RWPE2 (cell line): Measurements from ENCODE around the gene SERPINA6.
"Not testable (repeated sequence)": the region's sequence is repeated elsewhere in the genome, so short reads cannot be mapped to it uniquely, and the experiment has no call there.

Experiments used
- ATAC-seq: fragments of 200-7000 bp; cut with Tn5 transposase; 3 replicates; pipeline ENCODE4 v1.9.1; 2021; ENCODE audit warnings: low read depth
- DNase-seq: peaks from one replicate; pipeline ENCODE4 v3.0.0-alpha.2; 2020; ENCODE audit warnings: low spot score
- H3K27ac ChIP-seq: fragments of 450-650 bp; 2 replicates; pipeline ENCODE4 v1.5.1; 2017; ENCODE audit warnings: mild to moderate bottlenecking; ENCODE audit not compliant: poor library complexity, severe bottlenecking
- H3K27me3 ChIP-seq: fragments of 250-450 bp; sonication (Bioruptor Pico); 2 replicates; pipeline ENCODE4 v1.5.1; 2021; ENCODE audit warnings: mild to moderate bottlenecking, moderate library complexity; ENCODE audit not compliant: insufficient read depth, poor library complexity, severe bottlenecking
- H3K36me3 ChIP-seq: fragments of 250-450 bp; sonication (Bioruptor Pico); 2 replicates; pipeline ENCODE4 v1.5.1; 2020; ENCODE audit warnings: low read depth, mild to moderate bottlenecking, moderate library complexity
- H3K4me1 ChIP-seq: fragments of 250-450 bp; sonication (Bioruptor Pico); 2 replicates; pipeline ENCODE4 v1.5.1; 2021; ENCODE audit warnings: mild to moderate bottlenecking, moderate library complexity; ENCODE audit not compliant: insufficient read depth, poor library complexity, severe bottlenecking
- H3K4me3 ChIP-seq: fragments of 250-450 bp; sonication (Bioruptor Pico); 2 replicates; pipeline ENCODE4 v1.5.1; 2021; ENCODE audit warnings: mild to moderate bottlenecking, moderate library complexity; ENCODE audit not compliant: severe bottlenecking
- H3K9me3 ChIP-seq: fragments of 250-450 bp; sonication (Bioruptor Pico); 2 replicates; pipeline ENCODE4 v1.5.1; 2021; ENCODE audit warnings: mild to moderate bottlenecking, moderate library complexity; ENCODE audit not compliant: severe bottlenecking
- TF ChIP-seq, protein P1 (sequence below): fragments of 450-650 bp; IDR thresholded peaks from one replicate; pipeline ENCODE4 v1.5.1; 2017; ENCODE audit warnings: mild to moderate bottlenecking, moderate library complexity; ENCODE audit not compliant: poor library complexity, severe bottlenecking

SERPINA6 gene, protein sequence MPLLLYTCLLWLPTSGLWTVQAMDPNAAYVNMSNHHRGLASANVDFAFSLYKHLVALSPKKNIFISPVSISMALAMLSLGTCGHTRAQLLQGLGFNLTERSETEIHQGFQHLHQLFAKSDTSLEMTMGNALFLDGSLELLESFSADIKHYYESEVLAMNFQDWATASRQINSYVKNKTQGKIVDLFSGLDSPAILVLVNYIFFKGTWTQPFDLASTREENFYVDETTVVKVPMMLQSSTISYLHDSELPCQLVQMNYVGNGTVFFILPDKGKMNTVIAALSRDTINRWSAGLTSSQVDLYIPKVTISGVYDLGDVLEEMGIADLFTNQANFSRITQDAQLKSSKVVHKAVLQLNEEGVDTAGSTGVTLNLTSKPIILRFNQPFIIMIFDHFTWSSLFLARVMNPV

DNA sequence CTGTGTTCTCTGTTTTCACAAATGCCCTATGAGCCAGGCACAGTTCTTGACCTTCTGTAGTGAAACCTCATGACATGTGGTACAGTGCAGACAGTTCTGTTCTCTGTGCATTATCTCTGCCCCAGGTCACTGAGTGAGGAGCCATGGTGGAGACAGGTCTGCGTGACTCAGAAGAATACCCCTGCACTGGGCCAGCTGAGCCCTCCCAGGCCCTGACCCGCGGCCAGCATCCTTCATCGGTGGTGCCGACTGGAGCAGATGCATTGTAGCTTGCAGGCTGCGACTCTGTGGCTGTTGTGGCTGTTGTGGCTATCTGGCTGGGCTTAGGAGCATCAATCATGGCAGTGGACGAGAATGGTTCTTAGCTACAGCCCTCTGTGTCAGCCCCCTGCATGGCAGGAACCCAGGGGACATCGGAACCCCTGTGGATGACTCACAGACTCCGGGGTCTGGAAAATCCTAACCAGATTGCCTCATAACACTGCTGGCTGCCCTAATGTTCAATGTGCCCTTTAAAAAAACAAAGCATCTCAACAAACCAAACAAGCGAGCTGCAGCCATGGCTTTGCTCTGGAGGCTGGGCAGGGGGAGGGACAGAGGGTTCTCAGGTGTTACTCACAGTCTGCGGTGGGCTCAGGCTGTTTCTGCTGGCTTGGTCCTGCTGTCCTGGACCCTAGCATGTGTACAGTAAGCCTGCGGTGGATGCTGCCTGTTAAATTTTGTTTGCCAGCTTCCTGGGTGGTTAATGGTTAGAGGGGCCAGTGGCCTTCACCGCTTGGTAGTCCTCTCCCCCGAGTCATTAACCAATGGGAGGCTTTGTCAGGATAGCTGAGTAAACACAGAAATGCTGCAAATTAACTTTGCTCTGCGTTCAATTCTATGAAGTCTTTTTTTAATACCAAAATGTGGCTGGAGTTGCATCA lies at the start of gene SERPINA6:
Gene SERPINA6, minus strand, starts transcription at position 689 of the 923 bp plus-strand sequence. CDS start 8,688 bp downstream, outside the sequence.
- H3K27me3 ChIP-seq = no peaks in the 10 kb centered on the region
- ATAC-seq (no peak), DNase-seq (no peak)
- TF ChIP-seq, protein P1, sequence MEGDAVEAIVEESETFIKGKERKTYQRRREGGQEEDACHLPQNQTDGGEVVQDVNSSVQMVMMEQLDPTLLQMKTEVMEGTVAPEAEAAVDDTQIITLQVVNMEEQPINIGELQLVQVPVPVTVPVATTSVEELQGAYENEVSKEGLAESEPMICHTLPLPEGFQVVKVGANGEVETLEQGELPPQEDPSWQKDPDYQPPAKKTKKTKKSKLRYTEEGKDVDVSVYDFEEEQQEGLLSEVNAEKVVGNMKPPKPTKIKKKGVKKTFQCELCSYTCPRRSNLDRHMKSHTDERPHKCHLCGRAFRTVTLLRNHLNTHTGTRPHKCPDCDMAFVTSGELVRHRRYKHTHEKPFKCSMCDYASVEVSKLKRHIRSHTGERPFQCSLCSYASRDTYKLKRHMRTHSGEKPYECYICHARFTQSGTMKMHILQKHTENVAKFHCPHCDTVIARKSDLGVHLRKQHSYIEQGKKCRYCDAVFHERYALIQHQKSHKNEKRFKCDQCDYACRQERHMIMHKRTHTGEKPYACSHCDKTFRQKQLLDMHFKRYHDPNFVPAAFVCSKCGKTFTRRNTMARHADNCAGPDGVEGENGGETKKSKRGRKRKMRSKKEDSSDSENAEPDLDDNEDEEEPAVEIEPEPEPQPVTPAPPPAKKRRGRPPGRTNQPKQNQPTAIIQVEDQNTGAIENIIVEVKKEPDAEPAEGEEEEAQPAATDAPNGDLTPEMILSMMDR = no peak
- no peak within 1 kb of the TSS for H3K27ac ChIP-seq
- no peak within 1 kb of the TSS for H3K4me3 ChIP-seq
- H3K9me3 ChIP-seq = peaks cover 3% of the 10 kb centered on the region
- H3K4me1 ChIP-seq = peaks cover 7% of the 10 kb centered on the region
- no peaks in the 10 kb centered on the region for H3K36me3 ChIP-seq

DNA sequence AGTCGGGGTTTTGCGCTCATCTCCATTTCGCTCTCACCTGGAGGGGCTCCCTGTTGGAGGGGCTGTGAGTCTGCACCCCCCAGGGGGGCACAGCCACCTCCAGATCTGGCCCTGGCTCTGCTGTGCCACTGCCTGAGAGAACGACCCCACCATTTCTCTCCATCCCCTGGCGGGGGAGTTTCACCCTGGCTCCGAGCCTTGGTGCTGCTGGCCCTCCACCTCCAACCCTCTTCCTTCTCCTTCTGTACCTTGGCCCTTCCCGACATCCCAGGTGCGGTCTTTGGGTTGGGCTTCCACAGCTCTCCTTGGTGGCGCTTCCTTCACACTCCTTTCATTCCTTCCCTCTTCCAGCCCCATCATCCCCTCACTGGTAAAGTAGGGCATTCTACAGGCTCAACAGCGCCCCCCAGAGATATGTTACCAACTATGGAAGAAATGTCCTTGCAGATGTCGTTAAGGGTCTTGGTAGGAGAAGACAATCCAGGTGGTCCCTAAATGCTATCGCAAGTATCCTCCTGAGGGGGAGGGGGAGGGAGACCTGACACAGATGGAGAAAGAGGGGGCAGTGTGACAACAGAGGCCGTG lies 49.0 kb upstream of the SERPINA6 start:
- no peak overlapping the region for H3K4me3 ChIP-seq
- TF ChIP-seq, protein P1 = no peak
- peaks cover 21% of the 10 kb centered on the region for H3K4me1 ChIP-seq
- DNase-seq = no peak
- H3K36me3 ChIP-seq = no peaks in the 10 kb centered on the region
- no peaks in the 10 kb centered on the region for H3K27me3 ChIP-seq
- no peaks in the 10 kb centered on the region for H3K9me3 ChIP-seq
- no peak for ATAC-seq
- H3K27ac ChIP-seq = no peak overlapping the region

DNA sequence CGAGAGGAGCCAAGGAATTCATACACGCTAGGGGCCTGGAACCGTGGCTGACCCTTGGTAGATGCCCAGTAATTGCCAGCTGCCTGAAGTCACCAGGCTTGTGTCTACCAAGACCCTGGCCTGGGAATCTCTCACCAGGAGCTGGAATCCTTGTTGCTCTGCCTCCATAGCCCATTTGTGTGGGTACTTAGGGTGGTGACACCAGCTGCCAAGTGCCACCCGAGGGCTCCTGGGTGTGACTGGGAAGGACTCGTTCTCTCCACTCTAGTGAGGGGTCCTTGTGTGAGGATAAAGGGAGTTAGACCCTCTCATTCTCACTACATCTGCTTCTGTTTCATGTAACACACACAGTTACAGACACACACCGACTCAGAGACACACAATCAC lies 47.4 kb upstream of the SERPINA6 start:
- no peaks in the 10 kb centered on the region for H3K36me3 ChIP-seq
- no peaks in the 10 kb centered on the region for H3K27me3 ChIP-seq
- H3K4me1 ChIP-seq = peaks cover 21% of the 10 kb centered on the region
- TF ChIP-seq, protein P1 = no peak
- no peak for DNase-seq
- no peaks in the 10 kb centered on the region for H3K9me3 ChIP-seq
- no peak overlapping the region for H3K27ac ChIP-seq
- H3K4me3 ChIP-seq = no peak overlapping the region
- no peak for ATAC-seq

DNA sequence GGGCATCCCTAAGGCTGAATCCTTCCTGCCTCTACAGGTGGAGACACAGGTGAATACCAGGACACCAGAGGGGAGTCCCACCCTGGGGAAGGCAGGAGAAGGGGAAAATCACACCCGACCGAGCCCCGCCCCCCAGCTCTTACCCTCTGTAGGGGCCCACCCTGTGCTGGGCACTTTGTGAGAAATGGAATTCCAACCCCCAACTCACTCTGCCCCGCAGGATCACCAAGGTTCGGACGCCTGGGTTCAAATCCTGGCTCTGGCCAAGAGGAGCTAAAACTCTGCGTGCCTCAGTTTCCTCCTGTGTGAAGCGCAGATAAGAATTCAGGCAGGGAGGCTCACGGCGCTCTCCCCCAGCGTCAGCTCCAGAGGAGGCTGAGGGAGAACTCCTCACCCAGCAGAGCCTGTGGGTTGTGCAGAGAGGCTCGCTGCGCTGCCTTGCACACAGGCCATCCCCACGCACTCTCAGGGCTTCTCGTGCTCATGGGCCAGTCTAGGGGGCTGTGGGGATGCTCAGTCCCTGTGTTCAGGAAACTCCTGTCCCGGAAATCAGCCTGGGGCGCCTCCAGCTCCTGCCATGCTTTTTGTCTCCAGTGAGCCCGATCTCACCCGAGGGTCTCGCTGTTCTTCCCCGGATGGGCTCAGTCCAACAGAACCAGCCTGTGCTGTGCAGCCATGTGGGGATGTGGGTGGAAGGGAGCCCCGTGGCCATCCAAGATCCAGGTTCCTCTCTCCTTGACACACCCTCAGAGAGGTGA lies 46.8 kb upstream of the SERPINA6 start:
- not testable (repeated sequence) for H3K4me3 ChIP-seq, ATAC-seq, H3K27me3 ChIP-seq, H3K27ac ChIP-seq, H3K9me3 ChIP-seq, H3K36me3 ChIP-seq, DNase-seq
- peaks cover 20% of the 10 kb centered on the region for H3K4me1 ChIP-seq
